ENCODE measurements around the gene USP33.
"Not testable (repeated sequence)": the region's sequence is repeated elsewhere in the genome, so short reads cannot be mapped to it uniquely, and the experiment has no call there.

The USP33 gene

GRCh38 chr1:77759071-77760028, at the start of gene USP33:
USP33 (minus strand) TSS chr1:77759852; CDS start chr1:77741697, 18,155 bp downstream.
- peak; percentile 88 to 91 for DNase-seq (ENCODE audit: low read depth in 2 of 2)

- DNase-seq (ENCODE audit: low read depth in 2 of 2): no peak
These were observed 43.7 kb upstream of the USP33 start for GRCh38 chr1:77803371-77803770.

GRCh38 chr1:77802026-77802425, 42.4 kb upstream of the USP33 start:
- DNase-seq (ENCODE audit: low read depth in 2 of 2): no peak

GRCh38 chr1:77797991-77798390, 38.3 kb upstream of the USP33 start:
- no peak for DNase-seq (ENCODE audit: low read depth in 2 of 2)

GRCh38 chr1:77796695-77797405, 37.2 kb upstream of the USP33 start:
- no peak for DNase-seq (ENCODE audit: low read depth in 2 of 2)

DNA sequence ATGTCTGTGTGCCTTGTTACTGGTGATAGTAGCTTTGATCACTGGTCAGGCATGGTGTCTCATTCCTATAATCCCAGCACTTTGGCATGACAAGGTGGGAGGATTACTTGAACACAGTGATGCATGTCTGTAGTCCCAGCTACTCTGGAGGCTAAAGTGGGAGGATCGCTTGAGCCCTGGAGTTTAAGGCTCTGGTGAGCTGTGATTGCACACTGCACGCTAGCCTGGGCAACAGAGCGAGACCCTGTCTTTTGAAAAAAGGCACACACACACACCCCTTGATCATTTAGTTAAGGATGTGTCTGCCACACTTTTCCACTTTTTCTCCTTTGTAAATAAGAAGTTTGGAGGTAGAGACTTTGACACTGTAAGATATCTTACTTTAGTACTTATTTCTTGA, 34.9 kb upstream of the USP33 start:
- DNase-seq (ENCODE audit: low read depth in 2 of 2): no peak

GRCh38 chr1:77786093-77786741, 26.6 kb upstream of the USP33 start:
- not testable (repeated sequence) for DNase-seq (ENCODE audit: low read depth in 2 of 2)

DNA sequence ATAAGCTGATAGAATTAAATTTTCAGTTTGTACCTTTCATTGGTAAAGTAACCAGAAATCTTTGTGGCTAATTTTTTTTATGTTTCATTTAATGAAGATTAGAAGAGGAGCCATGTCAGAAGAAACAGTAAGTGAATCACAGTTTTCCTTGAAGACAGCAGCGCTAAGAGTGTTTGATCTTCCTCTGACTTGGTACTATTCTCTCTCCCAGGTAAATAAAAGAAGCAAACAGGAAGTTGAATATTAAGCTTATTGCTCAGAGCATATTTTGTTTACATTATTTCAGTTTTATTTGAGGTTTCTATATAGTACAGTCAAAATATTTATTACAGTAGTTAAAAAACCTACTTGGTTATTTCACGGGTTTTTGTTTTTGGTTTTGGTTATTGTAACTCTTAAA, 23.5 kb upstream of the USP33 start:
- no peak for DNase-seq (ENCODE audit: low read depth in 2 of 2)

- DNase-seq (ENCODE audit: low read depth in 2 of 2): no peak
These were observed 22.0 kb upstream of the USP33 start for GRCh38 chr1:77781683-77782082.

DNA sequence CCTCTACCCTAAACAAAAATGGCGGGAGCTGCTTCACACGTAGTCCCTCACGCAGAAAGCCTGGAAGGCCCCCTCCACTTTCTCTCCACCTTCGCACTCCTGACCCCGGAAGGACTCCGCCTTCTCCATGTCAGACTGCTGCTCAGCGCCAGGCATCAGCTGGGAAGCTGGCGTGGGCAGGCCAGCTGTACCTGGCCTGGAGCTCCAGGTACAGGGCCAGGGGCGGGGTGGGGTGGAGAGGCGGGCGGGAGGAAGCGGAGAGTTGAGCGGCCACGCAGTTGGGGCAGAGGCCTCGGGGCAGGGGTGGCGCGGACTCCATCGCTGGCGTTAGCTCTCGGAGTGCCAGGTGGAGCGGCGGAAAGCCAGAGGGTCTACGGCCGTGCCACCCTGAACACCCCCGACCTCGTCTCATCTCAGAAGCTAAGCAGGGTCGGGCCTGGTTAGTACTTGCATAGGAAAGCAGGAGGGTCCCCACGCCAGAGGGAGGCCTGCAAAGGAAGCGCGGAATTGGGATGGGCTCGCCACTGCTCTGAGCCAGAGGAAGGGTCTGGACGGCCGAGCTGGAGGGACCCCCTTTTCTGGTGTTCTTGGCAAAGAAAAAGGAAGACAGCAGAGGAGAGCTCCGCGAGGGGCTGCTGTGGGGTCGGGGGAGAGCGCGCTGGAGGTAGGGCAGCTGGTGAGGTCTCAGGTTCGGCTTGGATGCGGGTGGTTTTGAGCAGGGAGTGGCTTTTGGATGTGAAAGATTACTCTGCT, 20.1 kb upstream of the USP33 start, which contains the start of gene MIGA1:
TSS of gene MIGA1 (plus strand) at position 121 of the 753 bp plus-strand sequence. CDS start 3,604 bp downstream, outside the sequence.
- peak; percentile 64 to 86 for DNase-seq (ENCODE audit: low read depth in 2 of 2)

- no peak for DNase-seq (ENCODE audit: low read depth in 2 of 2)
These were observed 16.5 kb upstream of the USP33 start for GRCh38 chr1:77776007-77776700.

GRCh38 chr1:77768006-77768405, 8.4 kb upstream of the USP33 start:
- DNase-seq (ENCODE audit: low read depth in 2 of 2): no peak

GRCh38 chr1:77762072-77762476, 2.4 kb upstream of the USP33 start:
- DNase-seq (ENCODE audit: low read depth in 2 of 2): no peak

DNA sequence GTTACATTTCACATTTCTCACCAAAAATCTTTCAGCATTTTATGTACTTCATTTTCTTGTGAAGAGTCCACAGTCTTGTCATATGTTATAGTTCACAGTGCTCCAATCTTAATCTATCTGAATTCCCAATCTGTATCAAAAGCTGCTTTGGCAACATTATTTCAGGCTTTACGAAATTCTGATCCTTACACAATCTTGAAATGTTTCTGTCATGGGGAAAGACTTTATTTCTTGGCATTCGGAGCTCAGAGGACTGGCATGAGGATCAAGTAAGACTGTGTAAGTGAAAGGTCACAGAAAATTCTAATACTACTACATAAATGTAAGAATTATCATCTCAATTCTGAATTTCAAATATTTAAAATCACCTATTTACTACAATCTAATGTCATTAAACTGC, 2.0 kb downstream of the USP33 start:
- no peak for DNase-seq (ENCODE audit: low read depth in 2 of 2)

- DNase-seq (ENCODE audit: low read depth in 2 of 2): no peak
These were observed 2.5 kb downstream of the USP33 start for GRCh38 chr1:77757066-77757584.

- DNase-seq (ENCODE audit: low read depth in 2 of 2): no peak
These were observed 3.4 kb downstream of the USP33 start for GRCh38 chr1:77756052-77756754.

DNA sequence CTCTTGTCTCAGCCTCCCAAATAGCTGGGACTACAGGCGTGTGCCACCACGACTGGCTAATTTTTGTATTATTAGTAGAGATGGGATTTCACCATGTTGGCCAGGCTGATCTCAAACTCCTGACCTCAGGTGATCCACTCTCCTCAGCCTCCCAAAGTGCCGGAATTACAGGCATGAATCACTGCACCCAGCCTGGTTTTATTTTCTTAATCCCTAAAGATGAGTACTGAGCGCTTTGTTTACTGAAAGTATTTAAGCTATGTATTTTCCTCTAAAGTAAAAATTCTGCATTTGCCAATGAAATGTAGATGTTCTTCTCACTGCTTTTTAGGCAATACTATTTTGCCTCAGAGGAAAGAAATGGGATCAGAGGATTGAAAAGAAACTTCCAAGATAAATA, 10.2 kb downstream of the USP33 start:
- DNase-seq (ENCODE audit: low read depth in 2 of 2): not testable (repeated sequence)

DNA sequence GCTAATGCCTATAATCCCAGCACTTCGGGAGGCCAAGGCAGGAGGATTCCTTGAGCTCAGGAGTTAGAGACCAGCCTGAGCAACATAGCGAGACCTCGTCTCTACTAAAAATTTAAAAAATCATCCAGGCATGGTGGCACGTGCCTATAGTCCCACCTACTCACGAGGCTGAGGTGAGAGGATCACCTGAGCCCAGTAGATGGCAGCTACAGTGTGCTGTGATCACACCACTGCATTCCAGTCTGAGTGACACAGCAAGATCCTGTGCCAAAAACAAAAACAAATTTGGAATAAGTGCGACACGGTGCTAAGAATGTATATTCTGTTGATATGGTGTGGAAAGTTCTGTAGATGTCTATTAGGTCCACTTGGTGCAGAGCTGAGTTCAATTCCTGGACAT, 15.1 kb downstream of the USP33 start:
- no peak for DNase-seq (ENCODE audit: low read depth in 2 of 2)

DNA sequence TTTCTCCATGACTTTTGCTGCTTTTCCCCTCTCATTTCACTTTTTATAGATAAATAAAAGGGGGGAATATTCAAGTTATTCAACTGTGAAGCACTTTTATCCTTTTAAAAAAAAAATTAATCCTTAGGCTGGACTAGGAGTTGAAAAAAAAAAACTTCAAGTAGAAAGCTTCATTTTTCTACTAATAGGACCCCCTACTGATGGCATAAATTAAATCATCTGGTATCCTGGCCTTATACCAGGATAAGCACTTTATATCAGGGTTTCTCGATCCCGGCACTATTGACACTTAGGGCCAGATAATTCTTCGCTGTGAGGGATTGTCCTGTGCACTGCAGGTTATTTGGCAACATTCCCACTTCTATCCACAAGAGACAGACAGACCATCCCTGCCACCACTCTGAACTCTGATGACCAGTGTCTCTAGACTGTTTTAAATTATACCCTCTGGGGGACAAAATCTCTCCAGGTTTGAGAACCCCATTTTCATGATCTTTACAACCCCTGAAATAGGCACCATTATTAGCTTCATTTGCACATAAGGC, 17.6 kb downstream of the USP33 start:
- no peak for DNase-seq (ENCODE audit: low read depth in 2 of 2)

DNA sequence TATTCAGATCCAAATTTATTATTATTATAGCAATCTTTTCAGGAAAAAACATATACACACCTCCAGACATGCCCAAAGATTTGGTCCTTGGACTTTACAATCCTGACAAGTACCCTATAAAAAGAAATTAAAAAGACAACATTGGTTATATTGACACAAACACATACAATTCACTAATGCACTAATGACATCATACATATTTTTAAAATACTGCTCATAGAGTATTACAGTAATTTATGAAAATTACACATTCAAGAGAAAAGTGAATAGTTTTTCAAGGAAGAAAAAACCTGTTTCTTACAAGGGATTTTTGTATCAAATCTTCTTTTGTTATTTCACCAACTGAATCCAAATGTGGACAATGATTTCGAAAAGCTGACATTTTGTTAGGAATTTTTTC, 18.3 kb downstream of the USP33 start:
- no peak for DNase-seq (ENCODE audit: low read depth in 2 of 2)

Measured in stimulated activated CD4-positive, alpha-beta T cell treated with anti-CD3 and anti-CD28 coated beads, Interleukin-1b, Interleukin-23, amount 100 ng/mL, for 4 hours (primary cell).